ENCODE data around the gene TTC23.

- TF ChIP-seq CTCF (IDR thresholded peaks at IDR 0.05) (no peak), EZH2 (IDR thresholded peaks at IDR 0.05) (no peak), EZH2phosphoT487 (IDR thresholded peaks at IDR 0.05) (no peak)
Observed at GRCh38 chr15:99134317-99134821, 115.0 kb downstream of the TTC23 start.

Measured in neural progenitor cell (in vitro differentiated cells).